GM19035 (cell line): ENCODE data around the gene CYP11A1.
"Not testable (repeated sequence)": the region's sequence is repeated elsewhere in the genome, so short reads cannot be mapped to it uniquely, and the experiment has no call there.

ENCODE experiments used
- ATAC-seq: cut with Tn5 transposase; IDR thresholded peaks from one replicate; pipeline ENCODE4 v1.9.1; 2021; ENCODE audit not compliant: unreplicated experiment

The CYP11A1 gene

DNA sequence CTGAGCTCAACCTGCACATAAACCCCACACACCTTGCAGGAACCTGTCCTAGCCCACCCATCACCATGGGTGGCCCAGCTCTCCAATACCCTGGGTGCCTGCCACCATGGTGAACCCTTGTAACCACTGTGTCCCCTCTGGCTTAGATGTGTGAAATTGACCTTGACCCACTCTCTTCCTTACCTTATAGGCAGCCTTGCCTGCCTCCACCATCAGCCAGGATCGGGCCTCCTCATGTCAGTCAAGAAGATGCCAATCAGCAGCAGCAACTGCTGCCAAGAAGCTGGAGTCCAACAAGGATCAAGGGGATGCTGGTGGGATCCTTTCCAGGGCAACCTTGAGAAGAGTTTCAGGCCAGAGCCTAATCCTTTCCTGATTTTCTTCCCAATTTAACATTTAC lies 8.8 kb upstream of the CYP11A1 start:
- no peak for ATAC-seq

DNA sequence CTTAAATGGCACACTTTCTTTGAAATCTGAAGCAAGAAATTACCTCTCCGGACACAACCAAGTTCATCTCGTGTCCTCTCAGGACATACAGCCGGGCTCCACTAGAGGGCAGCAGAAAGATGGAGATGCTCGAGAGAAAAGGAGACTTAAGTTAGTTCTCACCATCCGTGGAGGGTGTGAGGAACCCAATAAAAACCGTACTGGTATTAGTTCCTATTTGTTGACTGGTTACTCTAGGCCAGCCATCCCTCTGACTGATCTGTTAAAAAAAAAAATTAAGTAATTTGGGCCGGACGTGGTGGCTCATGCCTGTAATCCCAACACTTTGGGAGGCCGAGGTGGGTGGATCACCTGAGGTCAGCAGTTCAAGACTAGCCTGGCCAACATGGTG lies 7.9 kb upstream of the CYP11A1 start:
- ATAC-seq, result no peak

DNA sequence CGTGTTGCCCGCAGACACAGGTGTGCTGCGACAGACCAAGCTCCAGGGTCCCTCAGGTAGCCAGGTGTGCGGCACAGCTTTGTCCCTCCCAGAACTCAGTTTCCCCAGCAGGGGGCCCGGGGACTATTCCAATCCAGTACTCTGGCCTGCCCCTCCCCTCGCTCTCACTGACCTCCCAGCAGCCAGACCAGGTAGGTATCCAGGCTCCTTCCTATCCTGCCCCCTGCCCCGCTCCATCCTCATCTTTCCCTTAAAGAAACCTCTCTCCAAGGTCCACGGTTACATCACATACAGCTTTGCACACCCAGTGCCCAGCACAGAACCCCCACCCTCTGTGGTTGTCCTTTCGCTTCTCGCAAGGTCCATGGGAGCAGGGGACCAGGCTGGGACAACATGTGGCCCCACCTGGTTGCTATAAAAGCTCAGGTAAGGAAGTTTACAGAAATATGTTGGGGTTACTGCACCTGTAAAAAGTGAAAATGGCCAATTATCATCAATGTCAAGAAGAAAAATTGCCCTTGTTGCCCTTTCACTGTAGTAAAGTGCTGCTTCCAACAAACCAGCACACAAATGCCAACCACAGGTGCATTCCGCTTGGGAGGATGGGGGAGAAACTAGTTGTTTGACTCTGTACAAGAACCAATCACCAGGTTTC lies 7.3 kb upstream of the CYP11A1 start:
- no peak for ATAC-seq

DNA sequence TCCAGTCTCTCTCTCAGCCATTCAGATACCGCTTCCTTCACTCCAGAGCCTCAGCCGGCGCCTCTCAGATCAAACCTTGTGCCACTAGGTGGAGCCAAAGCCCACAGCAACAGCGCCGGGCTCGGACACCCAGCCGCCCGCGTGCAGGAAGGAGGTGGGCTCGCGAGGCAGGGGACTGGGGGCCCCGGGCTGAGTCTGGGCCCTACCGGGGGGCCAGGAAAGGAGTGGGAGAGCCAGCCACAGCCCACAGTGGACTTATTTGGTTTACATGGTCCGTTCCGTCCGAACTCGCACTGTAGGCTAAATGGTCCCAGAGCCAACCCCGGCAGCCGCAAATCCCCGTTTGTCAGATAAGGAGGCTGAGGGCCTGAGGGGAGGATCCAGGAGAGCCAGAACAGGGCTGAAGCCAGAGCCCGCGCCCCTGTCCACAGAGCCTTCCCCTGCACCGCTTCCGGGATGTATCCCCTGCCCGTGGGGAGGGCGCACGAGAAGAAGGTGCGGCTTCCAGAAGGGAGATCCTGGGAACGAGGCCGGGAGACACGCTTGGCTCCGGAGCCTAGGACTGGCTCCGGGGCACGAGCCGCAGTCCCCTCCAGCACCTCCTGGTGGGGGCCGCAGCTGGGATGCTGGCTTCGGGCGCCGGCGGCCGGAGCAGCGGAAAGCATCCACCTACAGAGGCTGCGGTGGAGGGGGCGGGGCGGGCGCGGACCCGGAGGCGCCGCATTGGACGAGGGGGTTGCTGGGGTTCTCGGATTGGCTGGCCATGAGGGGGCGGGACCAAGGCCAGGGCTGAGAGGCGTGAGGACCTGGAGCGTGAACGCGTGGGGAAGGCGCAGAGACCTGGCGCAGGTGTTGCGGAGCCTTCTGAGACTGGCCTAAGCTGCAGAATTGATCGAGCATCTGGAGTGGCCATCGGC lies 6.5 kb upstream of the CYP11A1 start:
- peak; percentile 74 for ATAC-seq

DNA sequence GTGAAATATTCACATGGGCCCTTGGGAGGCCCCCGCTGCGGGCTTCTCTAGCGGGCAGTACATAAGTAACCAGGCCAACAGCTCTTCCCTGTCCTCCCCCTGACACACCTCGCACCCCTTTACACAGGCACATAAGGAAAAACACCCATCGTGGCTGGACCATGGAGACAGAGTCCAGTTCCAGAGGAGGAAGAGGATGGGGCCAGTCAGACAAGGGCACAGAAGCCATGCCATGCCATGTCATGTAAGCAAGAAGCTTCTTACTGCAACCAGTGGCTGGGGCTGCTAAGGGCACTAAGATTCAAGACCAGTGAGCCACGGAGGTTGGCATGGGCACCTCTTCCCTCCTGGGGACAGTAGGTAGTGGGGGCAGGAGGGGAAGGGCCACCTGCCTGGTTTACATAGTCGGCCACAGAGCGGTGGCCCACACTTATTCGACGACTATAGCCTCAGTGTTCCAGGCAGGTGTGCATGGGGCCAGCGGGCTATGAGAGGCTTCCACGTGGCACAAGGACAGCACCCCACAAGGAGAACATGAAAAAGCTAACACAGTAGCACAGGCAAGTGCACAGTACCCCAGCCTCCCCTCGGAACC lies 5.7 kb upstream of the CYP11A1 start:
- ATAC-seq, result no peak

DNA sequence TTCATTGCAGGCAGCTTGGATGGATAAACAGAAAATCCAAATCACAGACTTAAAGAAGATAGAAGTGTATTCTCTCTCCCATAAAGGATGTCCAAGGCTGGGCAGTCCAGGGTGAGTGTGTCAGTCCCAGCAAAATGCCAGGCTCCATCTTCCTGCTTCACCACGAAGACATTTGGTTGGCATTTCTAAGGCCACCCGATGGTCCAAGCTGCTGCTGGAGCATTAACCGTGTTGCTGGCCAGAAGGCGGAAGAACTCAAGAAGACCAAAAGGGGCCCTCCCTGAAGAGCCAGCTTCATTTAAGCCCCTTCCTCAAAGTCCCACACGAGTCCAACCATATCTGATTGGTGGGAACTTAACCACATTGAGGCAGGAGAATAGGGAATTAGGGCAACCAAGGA lies 3.0 kb upstream of the CYP11A1 start:
- no peak for ATAC-seq

DNA sequence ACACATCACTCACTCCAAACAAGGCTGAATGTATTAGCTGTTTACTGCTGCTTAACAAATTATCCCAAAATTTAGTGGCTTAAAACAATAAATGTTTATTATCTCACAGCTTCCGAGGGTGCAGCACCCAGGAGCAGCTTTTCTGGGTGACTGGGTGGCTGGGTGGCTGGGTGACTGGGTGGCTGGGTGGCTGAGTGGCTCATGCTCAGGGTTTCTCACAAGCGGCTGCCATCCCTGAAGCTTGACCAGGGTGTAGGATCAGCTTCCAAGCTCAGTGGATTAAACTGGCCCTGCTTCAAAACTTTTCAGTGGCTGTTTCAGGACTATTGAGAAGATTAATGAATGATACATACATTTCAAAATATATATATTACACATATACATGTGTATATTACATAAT lies 2.3 kb upstream of the CYP11A1 start:
- ATAC-seq, result no peak

DNA sequence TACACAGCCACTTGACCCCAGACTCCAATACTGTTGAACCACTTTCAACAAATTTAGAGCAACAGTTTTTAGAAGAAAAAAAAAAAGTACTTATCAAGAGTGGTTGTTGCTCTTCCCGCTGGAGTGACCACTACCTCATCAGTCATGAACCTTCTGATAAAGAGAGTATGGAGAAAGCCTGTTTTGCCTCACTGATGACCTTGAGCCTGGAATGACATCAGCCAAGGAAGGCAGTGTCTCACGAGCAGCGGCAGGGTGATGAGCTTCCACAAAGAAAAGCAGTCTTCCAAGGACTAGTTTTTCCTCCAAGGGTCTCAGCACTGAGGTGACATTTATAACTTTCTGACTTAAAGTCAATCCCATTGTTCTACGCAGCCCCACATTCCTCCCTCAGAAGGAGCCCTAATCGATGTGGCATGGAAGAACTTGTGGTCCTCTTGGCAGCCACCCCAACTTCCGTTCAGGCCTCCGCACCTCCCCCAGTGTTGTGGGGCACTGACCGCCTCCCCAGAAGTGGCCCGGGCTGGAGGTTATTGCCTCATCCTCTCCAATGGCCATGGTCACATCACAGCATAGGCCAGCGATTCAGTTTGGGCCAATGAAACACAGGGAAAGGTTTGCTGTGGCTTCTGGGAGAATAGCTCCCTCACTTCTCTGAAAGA lies 1.8 kb upstream of the CYP11A1 start:
- ATAC-seq, result no peak

DNA sequence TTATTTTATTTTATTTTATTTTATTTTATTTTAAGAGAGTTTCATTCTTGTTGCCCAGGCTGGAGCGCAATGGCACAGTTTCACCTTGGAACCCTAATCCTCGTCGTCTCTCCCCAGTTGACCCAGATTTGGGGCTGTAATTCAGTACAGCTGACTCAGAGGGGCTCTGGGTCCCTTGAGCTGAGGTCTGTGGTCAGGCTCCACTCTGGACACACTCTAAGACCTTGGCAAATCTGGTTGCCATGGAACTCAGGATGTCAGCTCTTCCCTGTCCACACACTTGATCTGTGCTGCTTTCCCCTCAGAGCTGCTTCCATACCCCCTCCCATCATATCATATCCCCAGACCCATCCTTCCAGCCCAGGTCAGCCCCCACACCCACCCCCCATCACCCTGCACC lies 675 bp upstream of the CYP11A1 start:
- ATAC-seq, result no peak

DNA sequence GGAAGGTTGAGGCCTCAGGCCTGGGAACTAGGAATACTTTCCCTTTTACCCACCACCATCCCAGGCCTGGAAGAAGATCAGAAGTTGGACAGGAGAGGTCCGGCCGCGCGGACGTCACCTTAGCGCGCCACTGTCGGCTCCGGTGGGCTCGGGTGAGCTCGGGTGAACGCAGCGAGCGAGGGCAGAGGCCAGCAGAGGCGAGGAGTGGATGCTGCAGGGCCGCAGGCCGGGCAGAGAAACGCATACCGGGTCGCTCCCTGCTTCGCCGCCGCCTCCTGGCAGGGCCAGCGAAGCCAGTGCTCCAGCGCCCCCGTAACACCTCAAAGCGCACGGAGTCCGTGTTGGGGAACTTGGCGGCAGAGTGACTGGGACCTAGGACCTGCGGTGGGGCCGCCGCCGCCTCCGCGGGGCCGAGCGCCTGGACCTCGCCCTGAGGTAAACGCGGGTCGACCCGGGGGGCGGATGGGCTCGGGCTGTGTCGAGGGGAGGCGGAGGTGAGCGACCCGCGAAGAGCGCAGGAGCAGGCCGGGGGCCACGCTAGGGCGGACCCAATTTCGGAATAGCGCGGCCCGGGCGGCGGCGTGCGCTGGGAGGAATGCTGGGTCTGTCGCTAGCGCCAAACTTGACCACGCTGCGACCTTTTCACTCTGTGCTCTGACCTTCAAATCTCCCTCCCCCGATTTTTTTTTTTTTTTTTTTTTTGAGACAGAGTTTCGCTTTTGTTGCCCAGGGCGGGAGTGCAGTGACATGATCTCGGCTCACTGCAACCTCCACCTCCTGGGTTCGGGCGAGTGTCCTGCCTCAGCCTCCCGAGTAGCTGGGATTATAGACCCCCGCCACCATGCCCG lies 1.6 kb downstream of the CYP11A1 start:
- no peak for ATAC-seq

DNA sequence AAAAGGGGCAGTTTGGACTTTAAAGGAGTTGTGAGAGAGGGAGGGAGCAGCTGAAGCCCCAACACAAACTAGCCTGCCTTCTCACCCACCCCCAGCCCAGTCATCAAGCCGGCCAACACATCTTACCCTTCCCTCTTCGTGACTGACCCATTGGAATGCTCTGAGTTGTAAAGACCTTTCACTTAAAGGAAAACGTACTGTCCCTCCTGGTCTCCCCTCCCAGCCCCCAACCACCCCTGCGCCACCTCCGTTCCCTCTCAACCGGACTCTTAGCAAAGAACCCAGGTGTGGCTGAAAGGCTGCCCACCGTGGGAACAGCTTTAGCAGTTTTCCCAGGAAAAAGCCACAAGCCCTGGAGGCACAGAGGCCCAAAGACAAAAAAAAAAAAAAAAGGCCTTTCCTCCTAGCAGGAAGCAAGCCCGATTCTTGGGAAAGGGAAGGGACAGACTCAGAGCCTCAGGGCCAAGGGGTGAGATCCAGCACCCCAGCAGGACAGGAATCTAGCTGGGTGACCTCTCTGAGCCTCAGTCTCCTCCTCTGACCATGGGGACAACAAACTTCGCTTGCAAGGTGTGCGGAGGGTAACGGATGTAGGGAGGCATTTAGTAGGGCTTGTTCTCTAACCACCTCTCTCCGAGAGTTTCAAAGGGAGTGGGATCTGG lies 2.4 kb downstream of the CYP11A1 start:
- no peak for ATAC-seq

DNA sequence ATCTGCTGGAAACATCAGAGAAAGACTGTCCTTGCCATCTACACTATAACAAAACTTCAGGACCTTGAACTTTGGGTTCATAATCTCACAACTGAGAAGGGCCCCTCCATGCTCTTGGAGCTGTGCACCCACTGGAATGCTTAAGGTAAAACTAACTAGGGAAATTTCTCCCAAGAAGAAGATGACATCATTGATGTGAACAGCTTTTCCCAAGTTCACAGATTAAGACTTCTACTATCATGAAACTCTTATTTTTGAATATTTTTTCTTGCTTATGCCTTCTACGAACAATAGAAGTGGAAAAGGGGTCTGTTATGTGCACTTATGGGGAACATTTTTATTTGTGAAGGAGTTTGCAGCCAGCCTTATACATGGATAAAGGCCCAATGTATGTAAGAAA lies 5.0 kb downstream of the CYP11A1 start:
- ATAC-seq, result no peak

DNA sequence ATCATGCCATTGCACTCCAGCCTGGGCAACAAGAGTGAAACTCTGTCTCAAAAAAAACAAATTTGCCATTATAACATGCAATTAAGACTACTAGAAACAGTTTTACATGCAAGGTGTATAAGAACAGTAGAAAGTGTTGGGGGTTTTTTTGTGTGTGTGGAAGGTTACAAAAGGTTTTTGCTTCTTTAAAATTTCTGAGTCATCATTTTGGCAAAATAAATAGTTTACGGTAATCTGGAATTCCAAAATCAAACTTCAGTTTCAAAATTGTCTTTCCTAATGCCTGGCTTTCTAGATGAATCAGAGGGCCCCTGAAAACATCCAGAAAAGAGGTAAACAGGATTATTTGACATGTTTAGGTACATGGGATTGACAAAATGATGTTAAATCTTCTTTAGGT lies 6.6 kb downstream of the CYP11A1 start:
- ATAC-seq, result not testable (repeated sequence)

DNA sequence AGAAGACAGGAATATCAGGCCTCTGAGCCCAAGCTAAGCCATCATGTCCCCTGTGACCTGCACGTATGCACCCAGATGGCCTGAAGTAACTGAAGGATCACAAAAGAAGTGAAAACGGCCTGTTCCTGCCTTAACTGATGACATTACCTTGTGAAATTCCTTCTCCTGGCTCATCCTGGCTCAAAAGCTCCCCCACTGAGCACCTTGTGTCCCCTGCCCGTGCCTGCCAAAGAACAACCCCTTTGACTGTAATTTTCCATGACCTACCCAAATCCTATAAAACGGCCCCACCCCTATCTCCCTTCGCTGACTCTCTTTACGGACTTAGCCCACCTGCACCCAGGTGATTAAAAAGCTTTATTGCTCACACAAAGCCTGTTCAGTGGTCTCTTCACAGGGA lies 8.1 kb downstream of the CYP11A1 start:
- ATAC-seq, result not testable (repeated sequence)

DNA sequence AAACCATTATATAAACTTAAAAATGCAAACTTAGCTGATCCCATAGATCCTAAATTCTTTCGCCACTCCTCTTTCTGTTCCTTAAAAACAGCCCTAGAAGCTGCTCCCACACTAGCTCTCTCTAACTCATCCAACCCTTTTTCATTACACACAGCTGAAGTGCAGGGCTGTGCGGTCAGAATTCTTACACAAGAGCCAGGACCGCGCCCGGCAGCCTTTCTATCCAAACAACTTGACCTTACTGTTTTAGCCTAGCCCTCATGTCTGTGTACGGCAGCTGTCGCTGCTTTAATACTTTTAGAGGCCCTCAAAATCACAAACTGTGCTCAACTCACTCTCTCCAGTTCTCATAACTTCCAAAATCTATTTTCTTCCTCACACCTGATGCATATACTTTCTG lies 9.9 kb downstream of the CYP11A1 start:
- ATAC-seq, result not testable (repeated sequence)

DNA sequence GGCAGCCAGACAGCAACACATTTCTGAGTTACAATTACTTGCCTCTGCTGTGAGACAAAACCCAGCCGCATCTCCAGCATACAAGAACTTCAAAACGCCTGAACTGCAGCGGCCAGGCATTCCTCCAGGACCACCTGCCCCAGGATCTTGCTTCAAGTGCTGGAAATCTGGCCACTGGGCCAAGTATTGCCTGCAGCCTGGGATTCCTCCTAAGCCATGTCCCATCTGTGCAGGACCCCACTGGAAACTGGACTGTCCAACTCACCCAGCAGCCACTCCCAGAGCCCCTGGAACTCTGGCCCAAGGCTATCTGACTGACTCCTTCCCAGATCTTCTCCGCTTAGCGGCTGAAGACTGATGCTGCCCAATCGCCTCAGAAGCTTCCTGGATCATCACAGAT lies 11.4 kb downstream of the CYP11A1 start:
- ATAC-seq, result not testable (repeated sequence)

DNA sequence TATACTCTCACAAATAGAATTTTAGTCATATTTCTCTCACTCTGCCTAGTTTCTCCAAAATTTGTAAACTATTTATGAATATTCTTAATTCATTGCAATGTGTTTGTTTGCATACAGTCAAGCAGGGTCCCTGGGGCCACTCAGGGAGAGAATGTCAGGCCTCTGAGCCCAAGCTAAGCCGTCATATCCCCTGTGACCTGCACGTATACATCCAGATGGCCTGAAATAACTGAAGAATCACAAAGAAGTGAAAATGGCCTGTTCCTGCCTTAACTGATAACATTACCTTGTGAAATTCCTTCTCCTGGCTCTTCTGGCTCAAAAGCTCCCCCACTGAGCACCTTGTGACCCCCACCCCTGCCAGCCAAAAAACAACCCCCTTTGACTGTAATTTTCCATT lies 13.5 kb downstream of the CYP11A1 start:
- ATAC-seq, result not testable (repeated sequence)

DNA sequence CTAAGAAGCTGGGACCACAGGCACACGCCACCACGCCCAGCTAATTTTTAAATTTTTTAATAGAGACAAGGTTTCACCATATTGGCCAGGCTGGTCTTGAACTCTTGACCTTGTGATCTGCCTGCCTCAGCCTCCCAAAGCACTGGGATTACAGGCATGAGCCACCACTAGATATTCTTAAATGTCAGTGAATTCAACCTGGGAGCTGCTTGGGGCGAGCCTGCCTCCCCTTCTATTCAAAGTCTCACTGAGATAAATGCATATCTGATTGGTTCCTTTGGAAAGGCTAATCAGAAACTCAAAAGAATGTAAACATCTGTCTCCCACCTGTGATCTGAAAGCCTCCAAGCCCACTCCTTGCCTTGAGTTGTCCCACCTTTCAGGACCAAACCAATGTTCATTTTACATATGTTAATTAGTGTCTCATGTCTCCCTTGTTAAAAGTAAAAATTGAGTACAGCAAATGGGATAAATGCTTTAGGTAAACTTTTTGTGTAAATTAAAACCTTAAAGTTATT lies 15.0 kb downstream of the CYP11A1 start:
- no peak for ATAC-seq

DNA sequence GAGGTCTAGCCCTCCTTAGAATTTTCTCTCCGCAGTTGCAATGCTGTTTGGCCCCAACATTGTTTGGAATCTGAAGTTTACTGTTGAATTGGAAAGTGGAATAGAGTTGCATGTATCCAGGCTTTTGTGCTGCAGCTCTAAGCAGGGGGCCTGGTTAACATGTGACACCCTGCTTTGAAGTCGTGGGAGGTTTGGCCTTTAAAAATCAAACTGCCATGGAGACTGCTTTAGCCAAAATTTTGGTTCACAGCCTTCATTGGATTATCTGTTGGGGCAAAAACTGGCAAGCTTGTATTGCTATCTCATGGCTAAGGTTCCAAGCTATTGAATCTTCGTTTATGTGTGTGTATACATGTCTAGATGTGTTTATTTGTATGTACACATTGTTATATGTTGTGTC lies 15.8 kb downstream of the CYP11A1 start:
- ATAC-seq, result no peak
